Non-pigmented ciliary epithelial cell (primary cell): ENCODE results near the gene BTBD17.
"Not testable (repeated sequence)": the region's sequence is repeated elsewhere in the genome, so short reads cannot be mapped to it uniquely, and the experiment has no call there.

Source experiments
- DNase-seq: peaks from one replicate; pipeline ENCODE4 v3.0.0-alpha.2; 2010; ENCODE audit warnings: low read depth

Gene BTBD17

GRCh38 chr17:74361230-74362068, at the start of gene BTBD17:
Gene BTBD17, minus strand, starts transcription at chr17:74361868. Its CDS starts 49 bp downstream, at chr17:74361819.
- DNase-seq, result no peak

DNA sequence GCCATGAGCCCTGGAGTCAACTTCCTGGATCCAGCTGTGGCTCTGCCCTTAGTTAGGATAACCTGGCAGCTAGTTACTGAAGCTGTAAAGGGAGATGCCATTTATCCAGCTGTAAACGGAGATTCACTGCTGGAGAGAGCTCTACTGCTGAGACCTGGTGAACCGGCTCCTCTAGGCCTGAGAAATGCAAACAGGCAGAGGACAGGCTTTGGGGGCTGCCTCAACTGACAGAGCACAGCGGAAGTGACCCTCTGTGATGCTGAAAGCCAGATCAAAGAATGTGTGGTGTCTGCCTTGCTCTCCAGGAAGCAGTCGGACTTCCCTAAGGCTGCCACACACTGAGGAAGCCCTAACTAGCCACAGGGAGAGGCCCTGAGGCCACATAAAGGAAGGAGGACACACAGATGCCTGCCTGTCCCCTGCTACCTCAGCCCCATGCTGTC, 48.4 kb upstream of the BTBD17 start:
- no peak for DNase-seq

- DNase-seq, result no peak
Measured at GRCh38 chr17:74408815-74409214, 47.1 kb upstream of the BTBD17 start.

GRCh38 chr17:74408262-74408661, 46.6 kb upstream of the BTBD17 start:
- DNase-seq, result no peak

DNA sequence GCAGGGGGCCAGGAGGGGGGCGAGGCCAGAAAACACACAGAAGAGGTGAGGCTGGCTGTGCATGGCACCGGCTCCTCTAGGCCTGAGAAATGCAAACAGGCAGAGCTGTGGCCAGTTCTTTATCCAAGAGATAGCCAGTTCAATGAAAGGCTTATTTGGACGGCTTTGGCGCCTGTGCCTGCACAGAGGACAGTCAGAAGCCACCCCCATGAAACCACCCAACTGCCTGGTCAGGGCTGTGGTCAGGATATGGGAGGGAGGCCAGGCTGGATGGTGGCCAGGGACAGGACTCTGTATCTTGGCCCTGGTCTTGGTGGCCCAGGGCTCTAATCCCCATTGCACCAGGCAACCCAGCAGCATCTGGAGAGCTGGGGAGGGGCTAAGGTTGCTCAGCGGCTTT, 45.7 kb upstream of the BTBD17 start:
- DNase-seq, result no peak

DNA sequence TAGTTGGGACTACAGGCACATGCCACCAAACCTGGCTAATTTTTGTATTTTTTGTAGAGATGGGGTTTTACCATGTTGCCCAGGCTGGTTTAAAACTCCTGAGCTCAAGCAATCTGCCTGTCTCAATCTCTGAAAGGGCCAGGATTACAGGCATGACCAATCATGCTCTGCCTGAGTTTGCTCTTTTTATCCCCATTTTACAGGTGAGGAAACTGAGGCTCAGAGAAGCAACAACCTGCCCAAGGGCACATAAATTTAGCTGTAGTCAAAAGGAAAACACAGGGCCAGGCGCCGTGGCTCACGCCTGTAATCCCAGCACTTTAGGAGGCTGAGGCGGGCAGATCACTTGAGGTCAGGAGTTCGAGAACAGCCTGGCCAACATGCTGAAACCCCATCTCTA, 43.6 kb upstream of the BTBD17 start:
- DNase-seq, result not testable (repeated sequence)

GRCh38 chr17:74404789-74405188, 43.1 kb upstream of the BTBD17 start:
- DNase-seq, result no peak

- DNase-seq, result no peak
Measured at GRCh38 chr17:74404218-74404617, 42.5 kb upstream of the BTBD17 start.

DNA sequence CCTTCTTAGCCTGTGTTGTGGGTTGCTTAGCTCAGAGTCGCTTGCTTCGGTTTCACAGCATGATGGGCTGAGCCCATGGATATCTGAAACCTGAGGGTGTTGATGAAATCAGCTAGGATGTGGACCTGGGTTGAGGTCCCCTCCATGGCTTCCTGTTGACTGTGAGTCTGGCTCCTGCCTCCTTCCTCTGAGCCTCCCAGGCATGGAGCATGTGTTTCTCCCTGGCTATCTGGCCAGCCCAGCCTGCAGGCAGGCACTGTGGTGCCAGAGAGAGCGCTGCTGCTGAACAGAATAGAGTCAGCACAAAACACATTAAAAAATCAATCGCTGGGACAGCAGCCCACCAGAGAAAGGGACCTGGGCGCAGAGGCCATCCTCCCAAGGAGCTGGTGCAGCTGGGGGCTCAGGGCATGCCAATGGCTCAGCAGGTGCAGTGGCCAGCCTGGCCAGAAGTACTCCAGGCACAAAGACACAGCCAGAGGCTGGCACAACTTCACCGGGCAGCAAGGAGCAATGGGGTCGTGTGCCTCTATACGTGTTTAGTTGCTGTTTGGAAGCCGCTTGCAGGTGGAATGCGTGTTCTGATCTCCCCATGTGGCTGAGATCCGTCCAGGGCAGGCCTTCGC, 42.0 kb upstream of the BTBD17 start:
- no peak for DNase-seq

DNA sequence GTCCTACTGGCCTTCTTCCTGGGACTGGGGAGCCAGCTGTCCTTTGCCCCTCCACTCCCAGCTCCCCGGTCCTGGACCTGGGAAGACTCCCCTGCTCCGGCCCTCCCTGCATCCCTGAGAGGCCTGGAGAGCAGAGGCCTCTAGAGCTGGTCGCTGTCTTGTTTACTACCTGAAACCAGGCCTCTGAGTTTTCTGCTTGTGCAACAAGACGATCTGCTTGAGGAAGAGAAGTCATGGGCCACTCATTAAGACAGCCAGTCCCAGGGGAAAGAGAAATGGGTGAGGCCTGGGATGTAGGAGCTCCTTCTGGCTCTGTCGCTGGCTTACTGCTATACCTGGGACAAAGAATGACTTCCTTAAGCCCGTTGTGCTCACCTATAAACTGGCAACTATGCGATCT, 40.4 kb upstream of the BTBD17 start:
- DNase-seq, result no peak

DNA sequence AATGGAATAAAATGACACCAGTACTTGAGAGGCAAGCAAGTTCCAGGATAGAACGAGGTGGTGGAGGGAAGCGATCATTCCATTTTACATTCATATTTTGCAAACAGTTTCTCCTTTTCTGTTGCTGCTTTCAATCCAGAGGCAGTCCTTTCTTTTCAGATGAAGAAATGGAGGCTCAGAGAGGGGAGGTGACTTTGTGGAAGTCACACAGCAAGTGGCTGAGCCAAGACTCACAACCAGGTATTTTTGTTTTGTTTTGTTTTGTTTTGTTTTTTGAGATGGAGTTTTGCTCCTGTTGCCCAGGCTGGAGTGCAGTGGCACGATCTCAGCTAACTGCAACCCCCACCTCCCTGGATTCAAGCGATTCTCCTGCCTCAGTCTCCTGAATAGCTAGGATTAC, 34.9 kb upstream of the BTBD17 start:
- DNase-seq, result no peak

DNA sequence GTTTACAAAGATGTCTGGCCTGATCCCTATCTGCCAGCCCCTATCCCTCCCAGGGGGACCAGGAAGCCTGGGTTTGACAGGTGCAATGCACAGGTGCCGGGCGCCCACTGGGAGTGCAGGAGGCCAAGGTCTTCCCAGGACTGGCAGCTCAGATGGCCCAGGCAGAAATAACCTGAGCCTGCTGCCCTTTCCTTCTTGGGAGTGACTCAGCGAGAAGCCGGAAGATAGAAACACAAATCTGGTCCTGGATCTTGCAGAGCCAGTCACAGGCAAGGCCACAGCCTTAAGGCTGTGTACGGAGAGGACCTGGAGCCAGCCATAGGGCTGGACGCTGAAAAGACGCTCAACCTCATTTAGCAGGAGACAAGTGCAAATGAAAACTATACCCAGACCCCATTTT, 33.3 kb upstream of the BTBD17 start:
- no peak for DNase-seq

- DNase-seq, result no peak
Measured at GRCh38 chr17:74394275-74394950, 32.7 kb upstream of the BTBD17 start.

DNA sequence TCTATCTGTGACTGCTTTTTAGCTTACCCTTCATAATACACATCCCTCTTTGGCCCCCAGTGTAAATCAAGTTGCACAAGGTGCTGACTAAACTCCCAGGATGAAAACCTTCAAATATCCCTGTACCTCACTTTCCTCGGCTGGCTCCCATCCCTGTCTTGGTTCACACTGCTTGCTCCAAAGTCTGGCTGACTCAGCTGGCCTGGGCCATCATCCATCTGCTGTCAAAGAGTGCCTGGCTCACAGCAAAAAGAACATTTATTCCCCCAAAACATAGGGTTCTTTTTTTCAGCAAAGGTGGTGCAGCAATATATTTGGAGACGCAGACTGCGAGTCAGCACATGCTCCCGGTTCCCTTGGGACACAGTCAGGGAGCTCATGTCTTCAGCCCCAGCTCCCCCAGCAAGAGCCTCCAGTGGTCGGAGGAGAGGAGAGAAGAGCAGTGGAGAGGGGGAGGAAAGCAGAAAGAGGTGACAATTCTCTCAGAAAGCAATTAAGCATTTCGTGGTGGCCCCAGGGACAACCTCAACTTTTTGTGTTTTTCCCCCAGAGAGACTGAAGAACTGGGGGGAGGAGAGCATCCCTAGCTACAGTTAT, 31.8 kb upstream of the BTBD17 start:
- no peak for DNase-seq

GRCh38 chr17:74392848-74393247, 31.2 kb upstream of the BTBD17 start:
- no peak for DNase-seq

DNA sequence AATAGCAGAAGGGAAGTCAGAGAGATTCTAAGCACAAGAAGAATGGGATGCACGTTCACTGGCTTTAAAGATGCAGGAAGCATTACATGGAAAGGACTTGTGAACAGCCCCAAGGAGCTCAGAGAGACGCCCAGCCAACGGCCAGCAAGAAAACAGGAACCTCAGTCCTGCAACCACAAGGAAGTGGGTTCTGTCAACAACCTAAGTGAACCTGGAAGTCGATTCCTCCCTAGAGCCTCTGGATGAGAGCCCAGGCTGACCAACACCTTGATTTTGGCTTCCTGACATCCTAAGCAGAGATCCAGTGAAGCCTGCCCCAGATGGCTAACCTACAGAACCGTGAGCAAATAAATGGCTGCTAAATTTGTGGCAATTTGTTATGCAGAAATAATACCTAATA, 30.1 kb upstream of the BTBD17 start:
- no peak for DNase-seq

GRCh38 chr17:74390680-74391653, 29.3 kb upstream of the BTBD17 start:
- no peak for DNase-seq

- DNase-seq, result no peak
Measured at GRCh38 chr17:74389937-74390679, 28.4 kb upstream of the BTBD17 start.

DNA sequence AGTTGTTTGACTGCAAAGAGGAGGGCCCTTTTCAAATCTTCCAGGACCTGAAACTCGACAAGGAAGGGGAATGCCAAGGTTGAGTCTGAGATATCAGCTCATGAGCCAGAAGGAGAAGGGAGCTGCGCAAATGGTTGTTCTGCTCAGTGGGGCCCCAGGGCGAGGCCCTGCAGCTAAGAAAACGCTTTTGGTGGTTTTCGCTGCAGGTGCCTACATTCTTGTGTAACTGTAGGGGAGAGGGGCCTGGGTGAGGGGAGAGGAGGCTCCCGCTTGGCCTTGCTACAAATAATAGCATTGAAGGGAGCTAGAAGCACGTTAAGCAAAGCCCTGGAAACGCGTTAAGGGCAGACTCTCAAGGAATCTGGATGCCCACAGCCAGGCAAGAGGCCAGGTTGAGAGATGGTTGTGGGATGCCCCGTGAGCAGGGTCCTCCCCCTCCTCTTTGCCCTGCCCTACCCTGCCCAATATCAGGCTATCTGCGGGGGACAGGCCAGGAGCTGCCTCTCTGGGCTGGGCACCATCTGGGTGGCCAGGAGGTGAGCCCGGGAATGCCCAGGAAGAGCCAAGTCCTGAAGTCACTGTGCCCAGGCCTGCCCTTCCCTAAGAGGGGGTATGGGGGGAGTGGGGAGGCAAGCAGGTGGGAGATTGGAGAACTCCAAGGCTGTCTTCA, 27.6 kb upstream of the BTBD17 start:
- no peak for DNase-seq
